GM13976 (cell line): Measurements from ENCODE around the gene RNF166.

Experiments
- DNase-seq: peaks from one replicate; pipeline ENCODE4 v3.0.0; 2012; ENCODE audit warnings: low spot score
- in situ Hi-C: fragments of 300-500 bp; cut with MboI; formaldehyde crosslinking; loops from one replicate; pipeline ENCODE4 v1.12.0; 2022; ENCODE audit warnings: low sequenced_read_pairs, mixed read lengths, inconsistent platforms; ENCODE audit not compliant: unreplicated experiment
- TF ChIP-seq, protein P1 (sequence below): IDR thresholded peaks from 2 replicates; pipeline ENCODE4 v1.5.1; 2012; ENCODE audit warnings: borderline replicate concordance, mild to moderate bottlenecking; ENCODE audit not compliant: insufficient read depth; ENCODE audit errors: extremely low read depth, missing control alignments, control extremely low read depth

The RNF166 gene

GRCh38 chr16:88752386-88753002, 46.3 kb upstream of the RNF166 start:
- TF ChIP-seq, protein P1, sequence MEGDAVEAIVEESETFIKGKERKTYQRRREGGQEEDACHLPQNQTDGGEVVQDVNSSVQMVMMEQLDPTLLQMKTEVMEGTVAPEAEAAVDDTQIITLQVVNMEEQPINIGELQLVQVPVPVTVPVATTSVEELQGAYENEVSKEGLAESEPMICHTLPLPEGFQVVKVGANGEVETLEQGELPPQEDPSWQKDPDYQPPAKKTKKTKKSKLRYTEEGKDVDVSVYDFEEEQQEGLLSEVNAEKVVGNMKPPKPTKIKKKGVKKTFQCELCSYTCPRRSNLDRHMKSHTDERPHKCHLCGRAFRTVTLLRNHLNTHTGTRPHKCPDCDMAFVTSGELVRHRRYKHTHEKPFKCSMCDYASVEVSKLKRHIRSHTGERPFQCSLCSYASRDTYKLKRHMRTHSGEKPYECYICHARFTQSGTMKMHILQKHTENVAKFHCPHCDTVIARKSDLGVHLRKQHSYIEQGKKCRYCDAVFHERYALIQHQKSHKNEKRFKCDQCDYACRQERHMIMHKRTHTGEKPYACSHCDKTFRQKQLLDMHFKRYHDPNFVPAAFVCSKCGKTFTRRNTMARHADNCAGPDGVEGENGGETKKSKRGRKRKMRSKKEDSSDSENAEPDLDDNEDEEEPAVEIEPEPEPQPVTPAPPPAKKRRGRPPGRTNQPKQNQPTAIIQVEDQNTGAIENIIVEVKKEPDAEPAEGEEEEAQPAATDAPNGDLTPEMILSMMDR, result no peak
- in situ Hi-C loops, result no loop called here
- no peak for DNase-seq

DNA sequence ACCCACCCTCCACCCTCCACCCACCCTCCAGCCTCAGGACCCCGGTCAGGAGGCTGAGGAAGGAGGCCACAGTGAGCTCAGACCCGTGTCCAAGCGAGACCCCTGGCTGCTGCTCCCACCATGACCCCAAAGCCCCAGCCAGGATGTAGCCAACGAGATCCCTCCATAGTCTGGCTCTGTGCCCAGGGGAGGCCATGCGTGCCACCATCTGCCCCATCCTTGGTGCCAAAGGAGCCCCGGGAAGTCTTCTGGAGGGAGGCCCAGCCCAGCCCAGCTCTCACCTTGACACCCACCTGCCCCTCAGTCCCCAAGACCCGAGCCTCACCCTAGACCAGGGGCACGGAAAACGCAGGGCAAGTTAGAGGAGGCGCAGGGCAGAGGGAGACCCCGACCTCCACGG, 44.6 kb upstream of the RNF166 start:
- in situ Hi-C loops, result no loop called here
- no peak for DNase-seq
- TF ChIP-seq, protein P1, result no peak

- in situ Hi-C loops, result no loop called here
- no peak for DNase-seq
- TF ChIP-seq, protein P1, result no peak
These were observed 43.1 kb upstream of the RNF166 start for GRCh38 chr16:88749358-88749757.

- no peak for DNase-seq
- in situ Hi-C loops, result no loop called here
- TF ChIP-seq, protein P1, result no peak
These were observed 42.2 kb upstream of the RNF166 start for GRCh38 chr16:88748364-88748763.

DNA sequence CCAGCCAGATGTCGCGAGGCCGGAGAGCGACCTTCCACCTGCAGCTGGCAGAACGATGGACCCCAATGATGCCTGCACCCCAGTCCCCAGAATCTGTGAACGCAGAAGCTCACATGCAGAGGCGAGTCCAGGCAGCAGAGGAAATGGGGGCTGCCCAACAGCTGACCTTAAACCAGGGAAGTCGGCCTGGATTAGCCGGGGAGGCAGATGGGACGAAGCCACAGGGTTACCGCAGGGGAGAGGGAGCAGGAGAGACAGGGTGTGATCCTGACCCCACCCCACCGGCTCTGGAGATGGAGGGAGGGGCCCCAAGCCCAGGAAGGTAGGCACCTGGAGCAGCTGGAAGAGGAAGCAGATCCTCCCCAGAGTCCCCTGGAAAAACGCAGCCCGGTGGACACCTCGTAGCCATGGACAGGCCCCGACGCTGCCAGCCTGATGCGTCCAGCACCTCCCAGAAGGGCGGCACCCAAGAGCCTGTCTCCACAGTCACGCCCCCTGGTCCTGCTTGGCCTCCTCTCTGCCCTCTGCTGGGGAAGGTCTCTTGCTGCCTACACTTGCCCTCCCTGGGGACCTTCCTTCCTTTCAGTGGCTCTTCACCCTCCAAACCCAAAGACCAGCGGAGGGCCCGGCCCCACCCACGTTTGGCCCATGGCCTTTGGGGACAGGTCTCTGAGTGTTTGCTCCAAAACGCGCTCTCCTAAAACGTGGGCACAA, 41.5 kb upstream of the RNF166 start:
- TF ChIP-seq, protein P1, result peak; percentile 46
- peak; percentile 71 for DNase-seq
- in situ Hi-C loops, result no loop called here

GRCh38 chr16:88746506-88746905, 40.3 kb upstream of the RNF166 start:
- in situ Hi-C loops, result no loop called here
- DNase-seq, result no peak
- TF ChIP-seq, protein P1, result no peak
